Panc1 (cell line): ENCODE measurements around the gene THSD7A. TPM values are rescaled to one million over a fixed set of nuclear protein-coding genes. Genes with fewer than 3 reads are reported as not detected.

Experiments
- ATAC-seq: fragments of 200-7000 bp; cut with Tn5 transposase; 2 replicates; pipeline ENCODE4 v1.9.1; 2020; ENCODE audit warnings: mild to moderate bottlenecking, moderate library complexity
- BruUV-seq: library from RNA; stranded (reverse); fragments of 400-500 nt; replicated peaks from 2 replicates; lab custom pipeline; 2021; lab: Mats Ljungman, UMichigan
- CTCF ChIA-PET: fragments of 300-600 bp; sonication (Branson Sonifier 250); formaldehyde crosslinking; loops from one replicate; lab custom pipeline; 2022; ENCODE audit warnings: antibody characterized with exemption; lab: Charles Lee
- POLR2A ChIA-PET: fragments of 300-600 bp; sonication (Branson Sonifier 250); formaldehyde crosslinking; loops from one replicate; lab custom pipeline; 2022; ENCODE audit warnings: antibody characterized with exemption; lab: Charles Lee
- DNase-seq: peaks from one replicate; pipeline ENCODE4 v3.0.0-alpha.2; 2010; ENCODE audit warnings: low read depth, low spot score
- H3K27ac ChIP-seq: 2 replicates; pipeline ENCODE4 v1.5.1; 2011; ENCODE audit warnings: mild to moderate bottlenecking, low read length, inconsistent platforms
- H3K27me3 ChIP-seq: fragments of 200-500 bp; sonication (Bioruptor generic); 2 replicates; pipeline ENCODE4 v1.6.0; 2014; ENCODE audit warnings: low read length, inconsistent platforms; ENCODE audit not compliant: control insufficient read depth, insufficient read depth
- H3K36me3 ChIP-seq: fragments of 200-500 bp; sonication (Bioruptor generic); 2 replicates; pipeline ENCODE4 v1.5.1; 2014; ENCODE audit warnings: inconsistent platforms, mild to moderate bottlenecking, low read length, moderate library complexity; ENCODE audit not compliant: control insufficient read depth, insufficient read depth
- H3K4me1 ChIP-seq: 2 replicates; pipeline ENCODE4 v1.5.1; 2011; ENCODE audit warnings: inconsistent platforms, mild to moderate bottlenecking, low read length, moderate library complexity; ENCODE audit not compliant: control insufficient read depth, insufficient read depth
- H3K4me3 ChIP-seq, 2 experiments: 2 replicates each; pipeline ENCODE4 v1.5.1; 2011 to 2012; ENCODE audit warnings: low read depth in 2 of 2, low read length in 2 of 2, mild to moderate bottlenecking in 2 of 2, inconsistent platforms in 1 of 2, moderate library complexity in 1 of 2
- H3K9me3 ChIP-seq: fragments of 200-500 bp; sonication (Bioruptor generic); 2 replicates; pipeline ENCODE4 v1.5.1; 2014; ENCODE audit warnings: low read depth, mild to moderate bottlenecking, inconsistent platforms, low read length, moderate library complexity; ENCODE audit not compliant: control insufficient read depth, insufficient read depth
- CTCF ChIP-seq: fragments of 450-650 bp; IDR thresholded peaks from 2 replicates; pipeline ENCODE4 v1.5.1; 2017; ENCODE audit warnings: mild to moderate bottlenecking
- POLR2AphosphoS5 ChIP-seq: IDR thresholded peaks from 2 replicates; pipeline ENCODE4 v1.6.1; 2012; ENCODE audit warnings: mild to moderate bottlenecking, low read depth, low read length, moderate library complexity
- REST ChIP-seq, 2 experiments: IDR thresholded peaks; 2 replicates each; pipeline ENCODE4 v1.6.1; 2011 to 2012; ENCODE audit warnings: low read depth in 2 of 2, control low read depth in 1 of 2, low read length in 1 of 2, mild to moderate bottlenecking in 1 of 2, moderate library complexity in 1 of 2; ENCODE audit not compliant: insufficient read depth in 1 of 2
- SIN3A ChIP-seq: IDR thresholded peaks from 2 replicates; pipeline ENCODE4 v1.6.1; 2012; ENCODE audit warnings: low read depth, mild to moderate bottlenecking, low read length, moderate library complexity, borderline replicate concordance; ENCODE audit not compliant: insufficient read depth
- TCF7L2 ChIP-seq: IDR thresholded peaks from 2 replicates; pipeline ENCODE4 v1.6.1; 2011; ENCODE audit warnings: mild to moderate bottlenecking, low read depth, low read length, inconsistent platforms
- in situ Hi-C: cut with HindIII; loops from 2 replicates; pipeline ENCODE4 v1.10.0; 2016; ENCODE audit warnings: low sequenced_read_pairs, low pct_unique_long_range_greater_than_20kb
- intact Hi-C: fragments of 100-400 bp; cut with micrococcal nuclease; formaldehyde crosslinking; loops from one replicate; pipeline ENCODE4 v1.10.0; 2022; ENCODE audit not compliant: unreplicated experiment
- total RNA-seq: library from RNA; stranded (reverse); gene quantifications from one replicate; pipeline ENCODE4 v1.2.1, GENCODE V29; 2021; ENCODE audit not compliant: unreplicated experiment

THSD7A gene
- total RNA-seq, 1 experiment from 2014 or later, result 38.6 TPM

- Histone ChIP-seq H3K4me3 (no peak overlapping the region), H3K36me3 (no peaks in the 10 kb centered on the region; the same call in 1 of the 2 replicates), H3K27me3 (no peaks in the 10 kb centered on the region), H3K9me3 (no peaks in the 10 kb centered on the region), H3K27ac (peak overlapping the region; percentile 95), H3K4me1 (peaks cover 62% of the 10 kb centered on the region)
- DNase-seq, result no peak
- intact Hi-C loops, result no loop called here
- TF ChIP-seq CTCF (no peak), POLR2AphosphoS5 (no peak), REST (IDR thresholded peaks at IDR 0.05; ENCODE audit: insufficient read depth in 1 of 2, low read depth in 2 of 2, low read length in 1 of 2) (no peak), SIN3A (no peak), TCF7L2 (no peak)
- no TSS peak for BruUV-seq
- no peak for ATAC-seq
- in situ Hi-C loops, result no loop called here
- ChIA-PET POLR2A (no interaction called here), CTCF (no interaction called here)
These were observed 78.6 kb downstream of the THSD7A start for GRCh38 chr7:11753433-11753832.

GRCh38 chr7:11751807-11752389, 80.1 kb downstream of the THSD7A start:
- TF ChIP-seq TCF7L2 (peak; percentile 98), SIN3A (0 out of 2 replicates have a peak, but pooled peaks have one; percentile 45), REST (IDR thresholded peaks at IDR 0.05; ENCODE audit: insufficient read depth in 1 of 2, low read depth in 2 of 2, low read length in 1 of 2) (peak in 1 of 2 experiments; percentile 35; a peak in 1 of 4 replicates), POLR2AphosphoS5 (peak; percentile 79; the same call in 1 of the 2 replicates), CTCF (no peak)
- ATAC-seq (peak; percentile 86), DNase-seq (no peak)
- peaks cover 53% of the 10 kb centered on the region for H3K4me1 ChIP-seq
- intact Hi-C loops, result no loop called here
- H3K27ac ChIP-seq, result peak overlapping the region; percentile 95
- ChIA-PET POLR2A (interaction anchor here (0.6 kb wide), 1 partner anchor 26 kb away, joined by 8 read pairs; no protein-coding TSS in a partner anchor), CTCF (interaction anchor here (0.6 kb wide), 1 partner anchor 80 kb away, joined by 6 read pairs; the partner anchor contains the start of gene THSD7A)
- no peaks in the 10 kb centered on the region; the same call in 1 of the 2 replicates for H3K9me3 ChIP-seq
- H3K36me3 ChIP-seq, result no peaks in the 10 kb centered on the region; the same call in 1 of the 2 replicates
- no peaks in the 10 kb centered on the region for H3K27me3 ChIP-seq
- H3K4me3 ChIP-seq, result 0 out of 4 replicates have a peak overlapping the region, but pooled peaks of 1 of the 2 experiments have one; percentile 8
- no TSS peak for BruUV-seq
- in situ Hi-C loops, result no loop called here
